AG04449 (cell line): Measurements from ENCODE around the gene MTUS2.

ENCODE experiments used
- CTCF ChIA-PET: fragments of 350-600 bp; formaldehyde crosslinking; extraction: SDS; loops from one replicate; lab custom pipeline; 2021; ENCODE audit warnings: antibody characterized with exemption; lab: Yijun Ruan, JAX
- POLR2A ChIA-PET: fragments of 400-600, 350-600 bp; formaldehyde crosslinking; extraction: SDS; loops from one replicate; lab custom pipeline; 2020; ENCODE audit warnings: antibody characterized with exemption, inconsistent platforms; lab: Yijun Ruan, JAX
- DNase-seq: peaks from one replicate; pipeline ENCODE4 v3.0.0-alpha.2; 2010; ENCODE audit warnings: low read depth, low spot score
- H3K4me3 ChIP-seq: 2 replicates; pipeline ENCODE4 v1.5.1; 2011; ENCODE audit warnings: low read depth, mild to moderate bottlenecking, control low read depth, low read length
- CTCF ChIP-seq: IDR thresholded peaks from one replicate; pipeline ENCODE4 v1.5.1; 2011; ENCODE audit warnings: mild to moderate bottlenecking, moderate library complexity, low read length, control low read depth, inconsistent platforms; ENCODE audit not compliant: insufficient read depth; ENCODE audit errors: missing control alignments

Gene MTUS2

DNA sequence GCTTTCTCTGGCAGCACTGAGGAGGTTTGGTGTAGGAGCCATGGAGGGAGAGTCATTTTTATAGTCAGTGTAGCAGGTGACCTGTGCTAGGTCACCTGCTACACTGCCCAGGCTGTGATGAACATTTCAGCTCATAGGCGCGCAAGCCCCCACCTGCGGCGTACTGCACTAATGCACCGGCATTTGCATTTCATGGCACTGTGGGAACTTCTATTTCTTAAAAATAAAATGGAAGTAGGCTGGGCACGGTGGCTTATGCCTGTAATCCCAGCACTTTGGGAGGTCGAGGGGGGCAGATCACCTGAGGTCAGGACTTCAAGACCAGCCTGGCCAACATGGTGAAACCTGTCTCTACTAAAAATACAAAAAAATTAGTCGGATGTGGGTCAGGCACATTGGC lies 674.4 kb downstream of the MTUS2 start:
- no peak for DNase-seq
- ChIA-PET POLR2A (no interaction called here), CTCF (interaction anchor here (1.6 to 2.5 kb wide), 2 partner anchors 12 to 13 kb away, joined by 4 to 11 read pairs; no protein-coding TSS in a partner anchor)
- no peak overlapping the region for H3K4me3 ChIP-seq
- TF ChIP-seq CTCF, result no peak

DNA sequence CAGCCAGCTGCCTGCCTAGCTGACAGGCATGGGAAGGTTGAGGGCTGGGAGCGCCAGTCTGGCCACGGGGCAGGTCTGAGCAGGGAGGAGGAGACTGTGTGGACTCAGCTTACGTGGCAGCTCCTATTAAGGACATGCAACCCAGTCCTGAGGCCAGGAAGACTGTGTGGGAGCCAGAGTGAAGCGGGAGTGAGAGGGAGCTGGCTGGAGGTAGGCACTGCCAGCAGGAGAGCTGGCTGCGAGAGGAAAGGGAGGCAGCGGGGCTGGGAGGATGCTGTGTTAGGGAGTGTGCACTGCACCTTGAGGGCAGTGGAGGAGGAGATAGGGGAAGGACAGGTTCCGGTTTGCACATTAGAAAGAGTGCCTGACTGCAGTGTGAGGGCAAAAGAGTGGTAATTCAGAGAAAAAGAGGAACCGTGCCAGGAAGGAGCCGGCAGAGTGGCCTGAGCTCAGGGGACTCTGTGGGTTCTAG lies 676.1 kb downstream of the MTUS2 start:
- ChIA-PET POLR2A (no interaction called here), CTCF (interaction anchor here (1.3 to 5.2 kb wide), 3 partner anchors 11 to 24 kb away, joined by 3 to 64 read pairs (median 4); no protein-coding TSS in a partner anchor)
- DNase-seq, result no peak
- no peak for TF ChIP-seq CTCF
- H3K4me3 ChIP-seq, result no peak overlapping the region

DNA sequence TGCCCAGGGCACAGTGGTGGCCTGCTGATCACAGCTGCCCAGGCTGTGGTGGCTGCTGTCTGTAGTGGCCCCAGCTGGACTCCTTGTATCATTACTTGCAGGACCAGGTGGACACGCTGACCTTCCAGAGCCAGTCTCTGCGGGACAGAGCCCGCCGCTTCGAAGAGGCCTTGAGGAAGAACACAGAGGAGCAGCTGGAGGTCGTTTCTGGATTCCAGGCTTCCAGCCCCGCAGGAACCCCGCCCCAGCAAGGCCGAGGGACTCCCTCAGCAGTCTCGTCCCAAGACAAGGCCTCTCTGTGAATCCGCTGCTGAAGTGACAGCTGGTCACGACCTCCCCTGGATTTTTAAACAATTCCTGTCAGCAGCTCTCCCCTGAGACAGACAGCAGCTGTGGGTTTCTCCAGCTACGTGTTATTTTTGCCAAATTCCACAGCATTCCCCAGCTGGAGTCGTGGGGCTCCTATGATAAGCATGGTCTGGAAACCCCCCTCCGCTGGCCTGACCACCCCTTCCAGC lies 677.1 kb downstream of the MTUS2 start:
- H3K4me3 ChIP-seq, result no peak overlapping the region
- CTCF ChIA-PET, result interaction anchor here (1.0 to 5.2 kb wide), 5 partner anchors 10 to 26 kb away, joined by 3 to 64 read pairs (median 3); no protein-coding TSS in a partner anchor
- POLR2A ChIA-PET, result no interaction called here
- no peak for TF ChIP-seq CTCF
- no peak for DNase-seq

DNA sequence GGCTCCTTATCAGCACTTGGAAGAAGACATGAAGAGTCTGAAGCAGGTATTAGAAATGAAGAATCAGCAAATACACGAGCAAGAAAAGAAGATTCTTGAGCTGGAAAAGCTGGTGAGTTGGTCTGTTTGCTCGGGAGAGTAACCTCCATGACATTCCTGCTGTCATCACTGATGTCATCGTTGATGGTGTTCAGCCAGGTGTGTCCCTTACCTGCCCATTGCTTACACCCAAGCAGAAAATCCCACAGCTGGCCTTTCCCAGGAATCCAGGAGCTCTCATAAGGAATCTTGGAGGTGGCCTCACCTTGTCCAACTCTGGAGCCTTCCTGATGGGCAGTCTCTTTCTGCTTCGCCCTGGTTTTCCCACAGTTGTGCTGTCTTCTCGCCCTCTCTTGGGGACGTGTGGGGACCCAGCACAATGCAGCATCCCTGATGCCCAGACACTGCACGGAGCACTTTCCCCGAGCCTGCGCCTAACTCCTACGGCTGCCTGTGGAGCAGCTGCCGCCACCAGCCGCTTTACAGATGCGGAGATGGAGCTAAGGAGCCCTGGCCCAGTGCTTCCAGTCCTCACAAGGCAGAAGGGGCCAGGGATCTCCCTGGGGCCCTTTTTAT lies 678.4 kb downstream of the MTUS2 start:
- DNase-seq, result no peak
- no peak overlapping the region for H3K4me3 ChIP-seq
- TF ChIP-seq CTCF, result no peak
- POLR2A ChIA-PET, result no interaction called here
- CTCF ChIA-PET, result interaction anchor here (0.8 to 5.2 kb wide), 5 partner anchors 9 to 209 kb away, joined by 3 to 64 read pairs (median 3); no protein-coding TSS in a partner anchor

- ChIA-PET CTCF (interaction anchor here (0.5 to 5.2 kb wide), 2 partner anchors 8 to 13 kb away, joined by 3 to 64 read pairs; no protein-coding TSS in a partner anchor), POLR2A (no interaction called here)
- no peak for TF ChIP-seq CTCF
- no peak for DNase-seq
- no peak overlapping the region for H3K4me3 ChIP-seq
Measured at GRCh38 chr13:29499506-29500165, 679.5 kb downstream of the MTUS2 start.

DNA sequence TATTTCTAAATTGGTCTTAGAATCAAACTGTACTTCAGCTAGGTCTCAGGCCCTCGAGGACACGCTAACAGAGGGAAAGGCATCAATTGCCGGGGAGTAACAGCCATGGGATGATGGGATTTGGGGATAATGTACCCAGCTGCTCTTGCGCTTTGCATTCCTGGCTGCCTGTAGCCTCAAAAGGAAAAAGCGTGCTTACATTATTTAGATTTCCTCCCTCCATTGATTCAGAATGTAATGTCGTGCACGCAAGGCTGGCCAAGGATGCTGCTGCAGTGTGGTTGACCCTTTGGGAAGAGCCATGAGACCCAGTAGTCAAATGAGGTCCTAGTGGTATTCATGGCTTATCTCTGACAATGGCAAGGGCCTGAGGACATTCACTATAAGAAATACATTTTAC lies 680.2 kb downstream of the MTUS2 start:
- TF ChIP-seq CTCF, result no peak
- ChIA-PET CTCF (interaction anchor here (0.5 to 0.7 kb wide), 2 partner anchors 12 to 14 kb away, joined by 3 read pairs; no protein-coding TSS in a partner anchor), POLR2A (no interaction called here)
- H3K4me3 ChIP-seq, result no peak overlapping the region
- no peak for DNase-seq
